HG03439 (cell line): ENCODE data around the gene ACVR1C.

Source experiments
- ATAC-seq: cut with Tn5 transposase; IDR thresholded peaks from one replicate; pipeline ENCODE4 v1.9.1; 2021; ENCODE audit warnings: mild to moderate bottlenecking, moderate library complexity; ENCODE audit not compliant: unreplicated experiment

The ACVR1C gene

GRCh38 chr2:157500334-157500733 lies 128.3 kb downstream of the ACVR1C start:
- ATAC-seq: no peak

GRCh38 chr2:157498483-157498882 lies 130.2 kb downstream of the ACVR1C start:
- ATAC-seq: no peak

DNA sequence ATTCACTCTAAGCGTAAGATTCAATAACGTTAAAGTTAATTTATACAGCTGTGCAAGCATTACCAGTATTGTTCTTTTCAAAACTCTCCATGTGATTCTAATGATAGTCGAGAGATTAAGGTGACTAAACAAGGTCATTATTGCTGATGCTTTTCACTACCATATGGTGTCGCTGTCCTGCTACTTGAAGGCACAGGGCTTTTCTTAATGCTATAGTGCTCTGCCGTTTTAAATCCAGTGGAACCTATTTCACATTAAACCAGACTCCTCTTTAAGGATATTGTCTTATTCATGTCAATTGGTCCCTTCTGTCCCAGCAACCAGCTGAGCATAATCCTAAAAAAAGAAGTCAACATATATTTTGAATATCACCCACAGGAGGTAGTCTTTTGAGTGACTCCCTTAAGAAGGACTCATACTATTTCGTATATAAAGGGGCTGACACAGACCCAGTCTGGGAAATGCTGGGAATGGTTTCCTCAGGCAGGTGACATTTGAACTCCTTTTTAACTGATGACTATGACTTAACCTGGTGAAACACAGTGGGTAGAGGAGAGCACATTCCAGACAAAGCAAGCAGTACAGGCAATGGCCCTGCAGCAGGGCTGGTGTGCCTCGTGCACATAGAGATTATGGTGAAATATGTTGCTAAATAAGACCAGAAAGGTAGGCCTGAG lies 130.9 kb downstream of the ACVR1C start:
- peak; percentile 93 for ATAC-seq

- peak; percentile 94 for ATAC-seq
These were observed 136.4 kb downstream of the ACVR1C start for GRCh38 chr2:157492189-157492773.

DNA sequence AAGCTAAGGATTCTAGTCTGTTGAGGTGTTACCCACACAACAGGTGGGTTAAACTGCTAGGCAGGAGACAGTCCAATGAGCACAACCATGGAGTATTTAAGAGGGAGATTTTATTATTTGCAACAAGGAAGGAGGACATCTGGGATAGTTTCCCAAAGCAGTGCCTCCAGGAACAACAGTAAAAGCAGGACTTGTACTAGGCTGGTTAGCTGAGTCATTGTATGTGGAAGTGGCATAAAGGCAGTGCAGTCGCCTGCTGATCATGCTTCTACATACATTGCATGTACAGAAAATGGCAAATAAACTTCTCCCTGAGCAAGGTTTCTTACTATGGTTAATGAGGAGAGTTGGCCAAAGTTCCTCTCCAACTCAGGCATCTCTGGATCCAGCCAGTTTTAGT lies 138.7 kb downstream of the ACVR1C start:
- no peak for ATAC-seq

GRCh38 chr2:157488877-157489276 lies 139.8 kb downstream of the ACVR1C start:
- ATAC-seq: no peak

DNA sequence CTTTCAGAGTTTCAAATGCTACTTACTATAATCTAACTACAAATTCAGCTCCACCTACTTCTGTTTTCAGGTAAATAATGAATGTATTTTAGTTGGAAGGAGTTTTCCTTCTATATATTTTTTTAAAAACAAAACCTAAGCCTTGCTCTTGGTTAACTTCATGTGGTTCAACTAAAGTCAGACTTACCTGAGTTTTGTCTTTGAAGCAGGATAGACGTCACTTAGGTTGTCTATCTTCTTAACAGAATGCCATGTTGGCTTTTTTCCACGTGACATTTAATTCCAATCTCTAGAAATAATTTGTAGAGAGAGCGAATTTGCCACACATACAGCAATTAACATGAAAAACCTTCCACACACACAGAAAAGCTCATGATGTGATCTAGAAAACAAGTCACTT lies 140.9 kb downstream of the ACVR1C start:
- no peak for ATAC-seq

DNA sequence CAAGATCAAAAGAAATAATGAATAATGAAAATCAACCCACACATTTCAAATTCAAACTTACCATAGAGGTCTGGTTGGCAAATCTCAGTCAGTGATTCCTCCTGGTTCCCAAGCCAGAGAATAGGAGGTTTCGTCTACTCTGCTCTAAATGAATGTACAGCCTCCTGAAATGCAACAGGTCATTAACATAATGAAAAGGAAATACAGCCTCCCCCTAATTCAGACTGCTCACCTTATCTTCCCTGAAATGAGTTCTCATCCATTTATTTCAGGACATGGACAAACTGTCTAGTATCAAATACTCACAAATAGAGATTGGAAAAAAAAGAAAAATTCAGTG lies 141.4 kb downstream of the ACVR1C start:
- ATAC-seq: no peak

GRCh38 chr2:157486596-157487270 lies 141.9 kb downstream of the ACVR1C start:
- ATAC-seq: no peak

DNA sequence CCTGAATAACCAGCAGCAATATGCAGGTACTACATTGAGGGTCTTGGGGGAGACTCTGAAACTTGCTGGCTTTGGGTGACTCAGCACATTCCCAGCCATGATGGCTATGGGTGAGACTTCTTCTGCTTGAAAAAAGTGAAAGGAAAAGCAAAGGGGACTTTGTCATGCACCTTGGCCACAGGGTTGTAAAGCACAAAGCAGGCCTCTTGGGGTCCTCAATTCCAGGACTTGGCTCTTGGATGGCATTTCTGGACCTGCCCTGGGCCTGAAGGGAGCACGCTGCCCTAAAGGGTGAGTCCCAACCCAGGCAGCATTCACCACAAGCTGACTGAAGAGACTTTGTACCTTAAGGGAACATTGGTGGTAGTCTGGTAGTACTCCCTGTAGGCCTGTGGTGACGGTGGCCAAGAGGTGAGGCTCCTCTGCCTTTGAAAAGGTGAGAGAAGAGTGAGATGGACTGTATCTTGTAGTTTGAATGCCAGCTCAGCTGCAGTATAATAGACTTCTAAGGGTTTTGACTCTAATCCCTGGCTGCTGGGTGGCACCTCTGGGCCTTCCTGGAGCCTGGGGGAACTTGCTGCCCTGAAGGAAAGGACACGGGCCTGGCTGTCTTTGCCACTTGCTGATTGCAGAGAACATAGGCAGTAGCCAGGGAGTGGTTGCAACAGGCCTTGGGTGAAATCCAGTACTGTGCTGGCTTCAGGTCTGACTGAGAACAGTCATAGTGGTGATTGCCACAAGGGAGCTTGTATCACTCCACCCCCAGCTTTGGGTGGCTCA lies 148.3 kb downstream of the ACVR1C start:
- peak; percentile 88 for ATAC-seq

DNA sequence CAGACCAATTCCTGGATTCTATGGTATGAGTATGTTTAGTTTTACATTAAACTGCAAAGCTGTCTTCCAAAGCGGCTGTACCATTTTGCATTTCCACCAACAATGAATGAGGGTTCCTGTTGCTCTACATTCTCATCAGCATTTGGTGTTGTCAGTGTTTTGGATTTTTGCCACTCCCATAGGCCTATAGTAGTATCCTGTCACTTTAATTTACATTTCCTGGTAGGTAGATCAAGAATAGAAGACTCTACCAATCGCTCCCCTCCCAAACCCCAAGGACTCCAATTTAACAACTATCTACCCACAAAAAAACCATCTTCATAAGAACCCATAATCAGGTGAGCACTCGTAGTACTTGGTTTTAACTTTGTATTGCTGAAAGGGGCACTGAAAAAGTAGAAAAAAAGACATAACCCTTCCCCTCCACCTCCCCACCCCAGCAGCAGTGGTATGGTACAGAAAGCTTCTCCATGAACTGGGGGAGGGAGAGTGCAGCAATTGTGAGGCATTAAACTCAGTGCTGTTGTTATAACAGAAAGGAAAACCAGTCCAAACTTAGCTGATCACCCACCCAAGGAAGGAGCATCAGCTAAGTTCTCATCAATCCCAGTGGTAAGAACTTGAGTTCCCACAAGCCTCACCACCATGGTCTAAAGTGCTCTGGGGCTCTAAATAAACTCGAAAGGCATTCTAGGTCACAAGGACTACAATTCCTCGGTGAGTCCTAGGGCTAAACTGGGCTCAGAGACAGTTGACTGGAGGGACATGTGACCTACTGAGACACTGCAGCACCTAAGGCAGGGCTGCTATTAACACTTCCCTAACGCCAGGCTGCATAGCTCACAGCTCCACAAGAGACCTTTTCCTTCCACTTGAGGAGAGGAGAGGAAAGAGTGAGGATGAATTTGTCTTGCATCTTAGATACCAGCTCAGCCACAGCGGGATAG lies 149.3 kb downstream of the ACVR1C start:
- ATAC-seq: peak; percentile 41

GRCh38 chr2:157477919-157478318 lies 150.7 kb downstream of the ACVR1C start:
- no peak for ATAC-seq

DNA sequence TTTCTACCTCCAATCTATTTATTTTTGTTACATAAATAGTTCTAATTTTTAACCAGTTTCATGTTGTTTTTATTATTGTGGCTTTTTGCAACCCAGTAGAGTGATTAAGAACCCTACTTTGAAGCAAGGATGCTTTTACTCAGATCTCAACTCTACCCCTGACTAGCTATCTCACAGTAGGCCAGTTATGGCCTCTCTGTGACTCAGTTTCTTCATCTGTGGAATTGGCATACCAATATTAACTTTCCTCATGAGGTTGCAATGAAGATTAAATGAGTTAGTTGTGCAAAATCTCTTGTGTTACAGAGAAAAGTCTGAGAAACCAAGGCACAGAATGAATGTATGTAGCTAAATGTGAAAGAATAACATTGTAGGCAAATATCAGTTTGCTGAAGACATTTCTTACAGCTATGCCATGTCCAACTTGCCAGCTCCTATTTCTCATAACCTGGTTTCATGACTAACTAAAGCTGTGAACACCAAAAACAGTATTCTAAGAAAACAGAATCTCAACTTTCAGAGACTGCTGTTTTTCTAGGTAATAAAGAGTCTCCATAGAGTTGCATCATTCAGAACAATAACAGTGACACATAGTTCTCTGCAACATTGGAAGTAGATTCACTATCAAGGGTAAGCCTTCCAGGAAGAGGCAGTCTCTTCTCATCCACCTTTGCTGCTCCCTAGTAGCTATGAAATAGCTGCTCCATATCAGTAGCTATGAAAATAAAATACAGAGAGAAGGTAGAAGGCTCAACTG lies 151.5 kb downstream of the ACVR1C start:
- no peak for ATAC-seq
